GM23338 (cell line): ENCODE measurements around the gene MFSD6.

Source experiments
- CREB1 ChIP-seq: fragments of 250-450 bp; sonication (Bioruptor Pico); IDR thresholded peaks from 2 replicates; pipeline ENCODE4 v1.5.0; 2020; ENCODE audit warnings: low read depth, mild to moderate bottlenecking, moderate library complexity
- EZH2phosphoT487 ChIP-seq: fragments of 200-600 bp; sonication (generic); IDR thresholded peaks from one replicate; pipeline ENCODE4 v1.8.1; 2018; ENCODE audit warnings: antibody characterized with exemption; ENCODE audit not compliant: unreplicated experiment
- POLR2AphosphoS5 ChIP-seq: IDR thresholded peaks from 2 replicates; pipeline ENCODE4 v1.6.1; 2016; ENCODE audit warnings: antibody characterized with exemption, low read depth
- ZNF331 ChIP-seq: fragments of 250-450 bp; sonication (Bioruptor Pico); IDR thresholded peaks from 2 replicates; pipeline ENCODE4 v1.5.0; 2020; ENCODE audit warnings: low read depth, mild to moderate bottlenecking, moderate library complexity
- TF ChIP-seq, protein P1 (sequence below): IDR thresholded peaks from 2 replicates; pipeline ENCODE4 v1.6.1; 2016; ENCODE audit warnings: antibody characterized with exemption
- TF ChIP-seq, protein P2 (sequence below), 2 experiments: fragments of 200-600 bp in 1 of 2; sonication (generic) in 1 of 2; conservative IDR thresholded peaks; 2 replicates each; pipeline versions ENCODE4 v1.5.1 to v1.6.1; 2016 to 2017; ENCODE audit warnings: antibody characterized with exemption in 2 of 2, low read depth in 2 of 2, mild to moderate bottlenecking in 2 of 2, moderate library complexity in 1 of 2
- TF ChIP-seq, protein P3 (sequence below): IDR thresholded peaks from one replicate; pipeline ENCODE4 v1.6.1; 2018; ENCODE audit warnings: antibody characterized with exemption; ENCODE audit not compliant: unreplicated experiment

DNA sequence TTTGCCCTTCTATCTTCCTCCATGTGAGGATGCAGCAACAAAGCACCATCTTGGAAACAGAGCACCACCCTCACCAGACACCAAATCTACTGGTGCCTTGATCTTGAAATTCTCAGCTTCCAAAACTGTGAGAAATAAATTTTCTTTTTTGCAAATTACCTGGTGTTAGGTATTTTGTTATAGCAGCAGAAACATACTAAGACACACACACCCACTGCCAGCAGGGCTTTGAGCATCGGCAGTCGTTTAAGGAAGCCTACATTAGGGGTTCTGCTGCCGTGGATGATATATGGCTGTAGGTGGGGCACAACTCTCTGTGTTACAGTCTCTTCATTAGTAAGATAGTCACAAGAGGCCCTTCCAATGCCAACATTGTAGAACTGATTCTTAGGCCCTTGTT is 20.7 kb upstream of the MFSD6 start:
- TF ChIP-seq, protein P1, sequence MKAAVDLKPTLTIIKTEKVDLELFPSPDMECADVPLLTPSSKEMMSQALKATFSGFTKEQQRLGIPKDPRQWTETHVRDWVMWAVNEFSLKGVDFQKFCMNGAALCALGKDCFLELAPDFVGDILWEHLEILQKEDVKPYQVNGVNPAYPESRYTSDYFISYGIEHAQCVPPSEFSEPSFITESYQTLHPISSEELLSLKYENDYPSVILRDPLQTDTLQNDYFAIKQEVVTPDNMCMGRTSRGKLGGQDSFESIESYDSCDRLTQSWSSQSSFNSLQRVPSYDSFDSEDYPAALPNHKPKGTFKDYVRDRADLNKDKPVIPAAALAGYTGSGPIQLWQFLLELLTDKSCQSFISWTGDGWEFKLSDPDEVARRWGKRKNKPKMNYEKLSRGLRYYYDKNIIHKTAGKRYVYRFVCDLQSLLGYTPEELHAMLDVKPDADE: no peak
- TF ChIP-seq POLR2AphosphoS5 (no peak), EZH2phosphoT487 (no peak), ZNF331 (CRISPR knock-in tag) (no peak), CREB1 (no peak)
- TF ChIP-seq, protein P2, sequence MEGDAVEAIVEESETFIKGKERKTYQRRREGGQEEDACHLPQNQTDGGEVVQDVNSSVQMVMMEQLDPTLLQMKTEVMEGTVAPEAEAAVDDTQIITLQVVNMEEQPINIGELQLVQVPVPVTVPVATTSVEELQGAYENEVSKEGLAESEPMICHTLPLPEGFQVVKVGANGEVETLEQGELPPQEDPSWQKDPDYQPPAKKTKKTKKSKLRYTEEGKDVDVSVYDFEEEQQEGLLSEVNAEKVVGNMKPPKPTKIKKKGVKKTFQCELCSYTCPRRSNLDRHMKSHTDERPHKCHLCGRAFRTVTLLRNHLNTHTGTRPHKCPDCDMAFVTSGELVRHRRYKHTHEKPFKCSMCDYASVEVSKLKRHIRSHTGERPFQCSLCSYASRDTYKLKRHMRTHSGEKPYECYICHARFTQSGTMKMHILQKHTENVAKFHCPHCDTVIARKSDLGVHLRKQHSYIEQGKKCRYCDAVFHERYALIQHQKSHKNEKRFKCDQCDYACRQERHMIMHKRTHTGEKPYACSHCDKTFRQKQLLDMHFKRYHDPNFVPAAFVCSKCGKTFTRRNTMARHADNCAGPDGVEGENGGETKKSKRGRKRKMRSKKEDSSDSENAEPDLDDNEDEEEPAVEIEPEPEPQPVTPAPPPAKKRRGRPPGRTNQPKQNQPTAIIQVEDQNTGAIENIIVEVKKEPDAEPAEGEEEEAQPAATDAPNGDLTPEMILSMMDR (conservative IDR thresholded peaks at IDR 0.05; ENCODE audit: low read depth in 2 of 2): no peak
- TF ChIP-seq, protein P3, sequence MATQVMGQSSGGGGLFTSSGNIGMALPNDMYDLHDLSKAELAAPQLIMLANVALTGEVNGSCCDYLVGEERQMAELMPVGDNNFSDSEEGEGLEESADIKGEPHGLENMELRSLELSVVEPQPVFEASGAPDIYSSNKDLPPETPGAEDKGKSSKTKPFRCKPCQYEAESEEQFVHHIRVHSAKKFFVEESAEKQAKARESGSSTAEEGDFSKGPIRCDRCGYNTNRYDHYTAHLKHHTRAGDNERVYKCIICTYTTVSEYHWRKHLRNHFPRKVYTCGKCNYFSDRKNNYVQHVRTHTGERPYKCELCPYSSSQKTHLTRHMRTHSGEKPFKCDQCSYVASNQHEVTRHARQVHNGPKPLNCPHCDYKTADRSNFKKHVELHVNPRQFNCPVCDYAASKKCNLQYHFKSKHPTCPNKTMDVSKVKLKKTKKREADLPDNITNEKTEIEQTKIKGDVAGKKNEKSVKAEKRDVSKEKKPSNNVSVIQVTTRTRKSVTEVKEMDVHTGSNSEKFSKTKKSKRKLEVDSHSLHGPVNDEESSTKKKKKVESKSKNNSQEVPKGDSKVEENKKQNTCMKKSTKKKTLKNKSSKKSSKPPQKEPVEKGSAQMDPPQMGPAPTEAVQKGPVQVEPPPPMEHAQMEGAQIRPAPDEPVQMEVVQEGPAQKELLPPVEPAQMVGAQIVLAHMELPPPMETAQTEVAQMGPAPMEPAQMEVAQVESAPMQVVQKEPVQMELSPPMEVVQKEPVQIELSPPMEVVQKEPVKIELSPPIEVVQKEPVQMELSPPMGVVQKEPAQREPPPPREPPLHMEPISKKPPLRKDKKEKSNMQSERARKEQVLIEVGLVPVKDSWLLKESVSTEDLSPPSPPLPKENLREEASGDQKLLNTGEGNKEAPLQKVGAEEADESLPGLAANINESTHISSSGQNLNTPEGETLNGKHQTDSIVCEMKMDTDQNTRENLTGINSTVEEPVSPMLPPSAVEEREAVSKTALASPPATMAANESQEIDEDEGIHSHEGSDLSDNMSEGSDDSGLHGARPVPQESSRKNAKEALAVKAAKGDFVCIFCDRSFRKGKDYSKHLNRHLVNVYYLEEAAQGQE: no peak
